K562 (cell line): ENCODE data around the gene KCNJ5. TPM values are rescaled to one million over a fixed set of nuclear protein-coding genes. Genes with fewer than 3 reads are reported as not detected.

Experiments used
- ATAC-seq: fragments of 200-7000 bp; cut with Tn5 transposase; 3 replicates; pipeline ENCODE4 v1.9.1; 2020; ENCODE audit warnings: moderate library complexity
- BruUV-seq: library from RNA; stranded (reverse); fragments of 400-500 nt; replicated peaks from 2 replicates; lab custom pipeline; 2021; lab: Mats Ljungman, UMichigan
- CTCF ChIA-PET: fragments of 300-600 bp; formaldehyde crosslinking; extraction: SDS; loops from one replicate; lab custom pipeline; 2021; ENCODE audit warnings: low intra/inter-chr PET ratio; lab: Yijun Ruan, JAX
- POLR2A ChIA-PET: fragments of 300-600, 350-650 bp; sonication (Branson Sonifier 250); formaldehyde crosslinking; extraction: SDS; loops from one replicate; lab custom pipeline; 2021; ENCODE audit warnings: antibody characterized with exemption, inconsistent platforms; lab: Yijun Ruan, JAX
- DNase-seq, 4 experiments: peaks; one replicate each; pipeline versions ENCODE4 v3.0.0 to v3.0.0-alpha.2; 2011 to 2018; ENCODE audit warnings: low spot score in 3 of 4, mixed read lengths in 3 of 4; ENCODE audit errors: extremely low read depth in 1 of 4
- FAIRE-seq: peaks from 2 replicates; lab custom pipeline; 2011; peaks lifted over from hg19 to GRCh38; lab: Jason Lieb, UNC
- H2AFZ ChIP-seq: 2 replicates; pipeline ENCODE4 v1.6.0; 2011; ENCODE audit warnings: low read depth, low read length, control low read depth, inconsistent platforms
- H3K27ac ChIP-seq: fragments of 200-600 bp; 3 replicates; pipeline ENCODE4 v1.8.0; 2011; ENCODE audit warnings: low read depth, mild to moderate bottlenecking, control low read depth, inconsistent platforms, low read length, moderate library complexity, mixed read lengths; ENCODE audit errors: extremely low read depth
- H3K27me3 ChIP-seq, 2 experiments: fragments of 300-600 bp in 1 of 2; 2 replicates in 1 of 2; 3 replicates in 1 of 2; pipeline versions ENCODE4 v1.6.0 to v1.8.0; 2011; ENCODE audit warnings: inconsistent platforms in 2 of 2, low read length in 2 of 2, mild to moderate bottlenecking in 1 of 2, mixed read lengths in 1 of 2, moderate library complexity in 1 of 2; ENCODE audit not compliant: control insufficient read depth in 2 of 2, insufficient read depth in 2 of 2
- H3K36me3 ChIP-seq: fragments of 300-600 bp; 3 replicates; pipeline ENCODE4 v1.8.0; 2011; ENCODE audit warnings: mild to moderate bottlenecking, low read length, inconsistent platforms; ENCODE audit not compliant: control insufficient read depth, insufficient read depth
- H3K4me1 ChIP-seq, 2 experiments: fragments of 200-600 bp in 1 of 2; replicated peaks in 1 of 2; 2 replicates in 1 of 2; 3 replicates in 1 of 2; pipeline versions ENCODE4 v1.5.1 to v1.8.0; 2011; ENCODE audit warnings: inconsistent platforms in 2 of 2, low read length in 2 of 2, mild to moderate bottlenecking in 1 of 2, mixed read lengths in 1 of 2, moderate library complexity in 1 of 2; ENCODE audit not compliant: control insufficient read depth in 2 of 2, insufficient read depth in 2 of 2
- H3K4me2 ChIP-seq: 2 replicates; pipeline ENCODE4 v1.6.1; 2011; ENCODE audit warnings: low read length, control low read depth, inconsistent platforms, mixed read lengths; ENCODE audit not compliant: insufficient read depth
- H3K4me3 ChIP-seq: fragments of 200-600 bp; sonication (generic), shearing (Covaris generic); 2 replicates; pipeline ENCODE4 v1.5.1; 2016; ENCODE audit warnings: control low read depth, inconsistent platforms
- H3K79me2 ChIP-seq: fragments of 200-600 bp; 3 replicates; pipeline ENCODE4 v1.8.0; 2011; ENCODE audit warnings: low read length, inconsistent platforms; ENCODE audit not compliant: control insufficient read depth, insufficient read depth
- H3K9ac ChIP-seq, 2 experiments: 2 replicates each; pipeline versions ENCODE4 v1.6.0 to v1.6.1; 2011; ENCODE audit warnings: low read depth in 2 of 2, low read length in 2 of 2, control low read depth in 1 of 2, inconsistent platforms in 1 of 2, mild to moderate bottlenecking in 1 of 2, mixed read lengths in 1 of 2; ENCODE audit not compliant: insufficient read depth in 1 of 2
- H3K9me1 ChIP-seq: one replicate; pipeline ENCODE4 v1.6.0; 2011; ENCODE audit warnings: inconsistent platforms, mild to moderate bottlenecking, low read length, moderate library complexity; ENCODE audit not compliant: control insufficient read depth, insufficient read depth
- H3K9me3 ChIP-seq: replicated peaks from 2 replicates; pipeline ENCODE4 v1.5.1; 2011; ENCODE audit warnings: low read depth, low read length, inconsistent platforms; ENCODE audit not compliant: control insufficient read depth, insufficient read depth
- H4K20me1 ChIP-seq: replicated peaks from 2 replicates; pipeline ENCODE4 v1.6.1; 2011; ENCODE audit warnings: low read length, inconsistent platforms, mixed read lengths; ENCODE audit not compliant: control insufficient read depth, insufficient read depth
- RAD21 ChIP-seq, 2 experiments: fragments of 250-450 bp in 1 of 2; fragments of 450-650 bp in 1 of 2; sonication (Bioruptor Pico) in 1 of 2; formaldehyde crosslinking in 1 of 2; IDR thresholded peaks in 1 of 2; conservative IDR thresholded peaks in 1 of 2; 2 replicates each; pipeline versions ENCODE4 v1.4.0 to v1.8.0; 2020 to 2022; ENCODE audit warnings: mild to moderate bottlenecking in 2 of 2, moderate library complexity in 1 of 2
- SLC30A9 ChIP-seq: fragments of 250-450 bp; sonication (Bioruptor Pico); IDR thresholded peaks from 2 replicates; pipeline ENCODE4 v1.8.0; 2022; ENCODE audit warnings: mild to moderate bottlenecking, moderate library complexity
- SMC3 ChIP-seq: conservative IDR thresholded peaks from 2 replicates; pipeline ENCODE4 v1.6.1; 2011; ENCODE audit warnings: low read depth, low read length, improper control_type of control experiment; ENCODE audit not compliant: insufficient read depth
- WGBS: fragments of 100-300 bp; shearing (Covaris generic); methylation state at CpG from one replicate; pipeline ENCODE4 v1.1.6; 2016; ENCODE audit warnings: low coverage, mixed read lengths; ENCODE audit not compliant: insufficient coverage; ENCODE audit errors: missing lambda C conversion rate; 5-methylcytosine and 5-hydroxymethylcytosine counted together
- in situ Hi-C: fragments of 300-500 bp; cut with MboI; formaldehyde crosslinking; loops from 4 replicates; pipeline ENCODE4 v1.15.0; 2018; ENCODE audit warnings: inconsistent platforms, mixed read lengths
- intact Hi-C: fragments of 100-400 bp; cut with micrococcal nuclease; formaldehyde crosslinking; loops from 2 replicates; pipeline ENCODE4 v1.14.2; 2022
- polyA plus RNA-seq, 8 experiments: library from polyadenylated mRNA; depleted of rRNA in 4 of 8; stranded (reverse) in 5 of 8; unstranded in 3 of 8; fragments of >200 nt; fragmentation: Nextera tagmentation in 2 of 8; fragmentation: Illumina TruSeq in 1 of 8; extraction: Ambion mirVana in 2 of 8; extraction: Trizol in 1 of 8; gene quantifications; 2 replicates each; pipeline versions ENCODE4 v1.2.1 to v1.2.3, GENCODE V29; 2011 to 2014; ENCODE audit warnings: inconsistent platforms in 1 of 8, missing spikeins in 1 of 8
- total RNA-seq, 7 experiments: library from RNA; depleted of rRNA in 6 of 7; stranded (reverse); fragments of >200 nt in 6 of 7; fragmentation: Illumina TruSeq in 2 of 7; extraction: Trizol in 2 of 7; gene quantifications; 2 replicates each; pipeline versions ENCODE4 v1.2.1 to v1.2.3, GENCODE V29; 2011 to 2021; ENCODE audit warnings: low replicate concordance in 1 of 7
- TF ChIP-seq, protein P1 (sequence below): fragments of 450-650 bp; formaldehyde crosslinking; IDR thresholded peaks from 2 replicates; pipeline ENCODE4 v1.4.0; 2020; ENCODE audit warnings: mild to moderate bottlenecking, moderate library complexity
- TF ChIP-seq, protein P2 (sequence below), 3 experiments: IDR thresholded peaks in 2 of 3; conservative IDR thresholded peaks in 1 of 3; 2 replicates each; pipeline ENCODE4 v1.5.1; 2011 to 2012; ENCODE audit warnings: low read length in 3 of 3, mild to moderate bottlenecking in 3 of 3, control low read depth in 2 of 3, improper control_type of control experiment in 1 of 3, inconsistent platforms in 1 of 3, low read depth in 1 of 3, mixed read lengths in 1 of 3, moderate library complexity in 1 of 3; ENCODE audit not compliant: insufficient read depth in 2 of 3
- TF ChIP-seq, protein P3 (sequence below), 2 experiments: fragments of 450-650 bp; formaldehyde crosslinking in 1 of 2; IDR thresholded peaks; 2 replicates each; pipeline versions ENCODE4 v1.4.0 to v1.6.1; 2014 to 2020; ENCODE audit warnings: mild to moderate bottlenecking in 2 of 2, borderline replicate concordance in 1 of 2, low read depth in 1 of 2

The KCNJ5 gene
- total and polyA plus RNA-seq, 9 of the 15 experiments (the other 6 are each of a cell fraction or from before 2014, with no cell fraction given): 0.04 TPM; not detected in 8

DNA sequence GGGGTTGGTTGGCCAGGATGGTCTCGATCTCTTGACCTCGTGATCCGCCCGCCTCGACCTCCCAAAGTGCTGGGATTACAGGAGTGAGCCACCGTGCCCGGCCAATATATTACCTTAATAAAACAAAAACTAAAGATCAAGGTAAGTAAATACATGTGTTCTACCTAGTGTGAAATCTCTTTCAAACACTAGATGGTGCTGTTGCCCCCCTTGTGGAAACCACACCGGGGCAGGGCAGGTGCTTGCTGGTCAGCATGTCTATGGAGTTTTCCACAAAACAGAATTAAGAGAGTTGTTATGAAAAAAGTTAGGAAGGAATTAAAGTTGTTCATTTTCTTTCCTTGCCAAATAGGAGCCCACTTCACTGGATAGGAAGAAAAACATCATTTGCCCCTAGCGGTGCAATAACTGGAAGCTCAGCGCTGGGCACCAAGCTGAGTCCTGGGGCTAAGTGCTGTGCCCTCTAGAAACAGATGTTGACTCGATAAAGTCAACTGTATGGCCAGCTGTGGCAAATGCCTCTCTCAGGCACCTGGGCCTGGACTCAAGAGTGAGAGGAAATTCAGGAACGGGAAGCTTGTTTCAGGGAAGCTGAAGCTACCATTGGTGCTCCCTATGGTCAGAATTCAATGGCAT is 6.3 kb upstream of the KCNJ5 start:
- peak; percentile 86 for FAIRE-seq
- TF ChIP-seq SMC3 (peak; percentile 58; the same call in 1 of the 2 replicates), SLC30A9 (CRISPR knock-in tag) (no peak), RAD21 (CRISPR knock-in tag; conservative IDR thresholded peaks at IDR 0.05 in 1 of 2, IDR thresholded peaks at IDR 0.05 in 1 of 2) (peak; percentile 85 to 87)
- TF ChIP-seq, protein P1, sequence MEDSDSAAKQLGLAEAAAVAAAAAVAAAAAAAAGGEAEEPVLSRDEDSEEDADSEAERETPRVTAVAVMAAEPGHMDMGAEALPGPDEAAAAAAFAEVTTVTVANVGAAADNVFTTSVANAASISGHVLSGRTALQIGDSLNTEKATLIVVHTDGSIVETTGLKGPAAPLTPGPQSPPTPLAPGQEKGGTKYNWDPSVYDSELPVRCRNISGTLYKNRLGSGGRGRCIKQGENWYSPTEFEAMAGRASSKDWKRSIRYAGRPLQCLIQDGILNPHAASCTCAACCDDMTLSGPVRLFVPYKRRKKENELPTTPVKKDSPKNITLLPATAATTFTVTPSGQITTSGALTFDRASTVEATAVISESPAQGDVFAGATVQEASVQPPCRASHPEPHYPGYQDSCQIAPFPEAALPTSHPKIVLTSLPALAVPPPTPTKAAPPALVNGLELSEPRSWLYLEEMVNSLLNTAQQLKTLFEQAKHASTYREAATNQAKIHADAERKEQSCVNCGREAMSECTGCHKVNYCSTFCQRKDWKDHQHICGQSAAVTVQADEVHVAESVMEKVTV: peak; percentile 75
- TF ChIP-seq, protein P2, sequence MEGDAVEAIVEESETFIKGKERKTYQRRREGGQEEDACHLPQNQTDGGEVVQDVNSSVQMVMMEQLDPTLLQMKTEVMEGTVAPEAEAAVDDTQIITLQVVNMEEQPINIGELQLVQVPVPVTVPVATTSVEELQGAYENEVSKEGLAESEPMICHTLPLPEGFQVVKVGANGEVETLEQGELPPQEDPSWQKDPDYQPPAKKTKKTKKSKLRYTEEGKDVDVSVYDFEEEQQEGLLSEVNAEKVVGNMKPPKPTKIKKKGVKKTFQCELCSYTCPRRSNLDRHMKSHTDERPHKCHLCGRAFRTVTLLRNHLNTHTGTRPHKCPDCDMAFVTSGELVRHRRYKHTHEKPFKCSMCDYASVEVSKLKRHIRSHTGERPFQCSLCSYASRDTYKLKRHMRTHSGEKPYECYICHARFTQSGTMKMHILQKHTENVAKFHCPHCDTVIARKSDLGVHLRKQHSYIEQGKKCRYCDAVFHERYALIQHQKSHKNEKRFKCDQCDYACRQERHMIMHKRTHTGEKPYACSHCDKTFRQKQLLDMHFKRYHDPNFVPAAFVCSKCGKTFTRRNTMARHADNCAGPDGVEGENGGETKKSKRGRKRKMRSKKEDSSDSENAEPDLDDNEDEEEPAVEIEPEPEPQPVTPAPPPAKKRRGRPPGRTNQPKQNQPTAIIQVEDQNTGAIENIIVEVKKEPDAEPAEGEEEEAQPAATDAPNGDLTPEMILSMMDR (IDR thresholded peaks at IDR 0.05 in 2 of 3, conservative IDR thresholded peaks at IDR 0.05 in 1 of 3; ENCODE audit: insufficient read depth in 2 of 3, low read depth in 1 of 3, low read length in 3 of 3): peak; percentile 71 to 81 (median 81)
- TF ChIP-seq, protein P3, sequence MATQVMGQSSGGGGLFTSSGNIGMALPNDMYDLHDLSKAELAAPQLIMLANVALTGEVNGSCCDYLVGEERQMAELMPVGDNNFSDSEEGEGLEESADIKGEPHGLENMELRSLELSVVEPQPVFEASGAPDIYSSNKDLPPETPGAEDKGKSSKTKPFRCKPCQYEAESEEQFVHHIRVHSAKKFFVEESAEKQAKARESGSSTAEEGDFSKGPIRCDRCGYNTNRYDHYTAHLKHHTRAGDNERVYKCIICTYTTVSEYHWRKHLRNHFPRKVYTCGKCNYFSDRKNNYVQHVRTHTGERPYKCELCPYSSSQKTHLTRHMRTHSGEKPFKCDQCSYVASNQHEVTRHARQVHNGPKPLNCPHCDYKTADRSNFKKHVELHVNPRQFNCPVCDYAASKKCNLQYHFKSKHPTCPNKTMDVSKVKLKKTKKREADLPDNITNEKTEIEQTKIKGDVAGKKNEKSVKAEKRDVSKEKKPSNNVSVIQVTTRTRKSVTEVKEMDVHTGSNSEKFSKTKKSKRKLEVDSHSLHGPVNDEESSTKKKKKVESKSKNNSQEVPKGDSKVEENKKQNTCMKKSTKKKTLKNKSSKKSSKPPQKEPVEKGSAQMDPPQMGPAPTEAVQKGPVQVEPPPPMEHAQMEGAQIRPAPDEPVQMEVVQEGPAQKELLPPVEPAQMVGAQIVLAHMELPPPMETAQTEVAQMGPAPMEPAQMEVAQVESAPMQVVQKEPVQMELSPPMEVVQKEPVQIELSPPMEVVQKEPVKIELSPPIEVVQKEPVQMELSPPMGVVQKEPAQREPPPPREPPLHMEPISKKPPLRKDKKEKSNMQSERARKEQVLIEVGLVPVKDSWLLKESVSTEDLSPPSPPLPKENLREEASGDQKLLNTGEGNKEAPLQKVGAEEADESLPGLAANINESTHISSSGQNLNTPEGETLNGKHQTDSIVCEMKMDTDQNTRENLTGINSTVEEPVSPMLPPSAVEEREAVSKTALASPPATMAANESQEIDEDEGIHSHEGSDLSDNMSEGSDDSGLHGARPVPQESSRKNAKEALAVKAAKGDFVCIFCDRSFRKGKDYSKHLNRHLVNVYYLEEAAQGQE (IDR thresholded peaks at IDR 0.05; ENCODE audit: borderline replicate concordance): peak; percentile 64; the same call in 1 of the 2 replicates
- TF ChIP-seq, protein P3 (CRISPR knock-in tag; IDR thresholded peaks at IDR 0.05; ENCODE audit: low read depth): no peak
- ATAC-seq: peak; percentile 96
- Histone ChIP-seq H3K4me2 (no peak overlapping the region), H3K79me2 (no peaks in the 10 kb centered on the region), H3K27ac (no peak overlapping the region), H3K36me3 (no peaks in the 10 kb centered on the region), H3K9me1 (no peaks in the 10 kb centered on the region), H3K4me1 (no peaks in the 10 kb centered on the region), H3K4me3 (no peak overlapping the region), H3K27me3 (peaks cover 0 to 11% of the 10 kb centered on the region in 2 experiments; a peak in 2 of 5 replicates), H3K9me3 (no peaks in the 10 kb centered on the region), H4K20me1 (no peaks in the 10 kb centered on the region), H3K9ac (no peak overlapping the region), H2AFZ (no peak overlapping the region)
- no TSS peak for BruUV-seq
- POLR2A ChIA-PET: interaction anchor here (1.0 kb wide), 1 partner anchor 72 kb away, joined by 4 read pairs; no protein-coding TSS in a partner anchor
- intact Hi-C loops: loop anchor here (1.0 to 10.0 kb wide), 4 partner anchors 71 to 866 kb away; no protein-coding TSS in a partner anchor
- DNase-seq: peak; percentile 61 to 70 (median 67)
- 13% methylated on average over 12 of the region's 12 CpGs for WGBS
- CTCF ChIA-PET: interaction anchor here (0.8 to 2.2 kb wide), 2 partner anchors 71 to 866 kb away, joined by 3 to 23 read pairs; no protein-coding TSS in a partner anchor
- in situ Hi-C loops: loop anchor here (25.0 kb wide), 1 partner anchor 427 kb away; no protein-coding TSS in a partner anchor
